HL-60 (cell line): ENCODE data around the gene R3HCC1L.

Experiments
- CTCF ChIP-seq: IDR thresholded peaks from one replicate; pipeline ENCODE4 v1.5.1; 2011; ENCODE audit warnings: low read length, control low read depth, inconsistent platforms; ENCODE audit not compliant: insufficient read depth
- GABPA ChIP-seq: IDR thresholded peaks from 2 replicates; pipeline ENCODE4 v1.6.1; 2012; ENCODE audit warnings: low read depth
- POLR2AphosphoS5 ChIP-seq: IDR thresholded peaks from 2 replicates; pipeline ENCODE4 v1.6.1; 2012; ENCODE audit warnings: low read depth
- REST ChIP-seq: IDR thresholded peaks from 2 replicates; pipeline ENCODE4 v1.6.1; 2012; ENCODE audit warnings: low read depth; ENCODE audit not compliant: insufficient replicate concordance
- SPI1 ChIP-seq: IDR thresholded peaks from 2 replicates; pipeline ENCODE4 v1.6.1; 2012; ENCODE audit warnings: low read depth, mild to moderate bottlenecking, borderline replicate concordance

GRCh38 chr10:98231417-98231816 is 97.0 kb downstream of the R3HCC1L start:
- TF ChIP-seq REST (no peak), CTCF (no peak), POLR2AphosphoS5 (no peak), GABPA (no peak), SPI1 (no peak)
